SU-DHL-6 (cell line): ENCODE results near the gene SLC39A11.

Experiments
- H2AFZ ChIP-seq: fragments of 200-600 bp; sonication (generic); 2 replicates; pipeline ENCODE4 v1.6.1; 2014; ENCODE audit warnings: low read depth, mild to moderate bottlenecking, moderate library complexity, mixed read lengths, antibody characterized with exemption, low read length; ENCODE audit not compliant: severe bottlenecking
- H3F3A ChIP-seq: fragments of 200-600 bp; shearing (Covaris generic); 2 replicates; pipeline ENCODE4 v1.6.0; 2016; ENCODE audit warnings: antibody characterized with exemption, mild to moderate bottlenecking; ENCODE audit not compliant: insufficient read depth
- H3K27ac ChIP-seq: fragments of 200-600 bp; sonication (generic); 2 replicates; pipeline ENCODE4 v1.5.1; 2016; ENCODE audit warnings: low read depth, mild to moderate bottlenecking, low read length, moderate library complexity, mixed read lengths
- H3K27me3 ChIP-seq: fragments of 200-600 bp; sonication (generic), shearing (Covaris generic); 2 replicates; pipeline ENCODE4 v1.6.0; 2014; ENCODE audit warnings: mild to moderate bottlenecking, low read length
- H3K36me3 ChIP-seq: fragments of 200-600 bp; sonication (generic); 2 replicates; pipeline ENCODE4 v1.6.1; 2014; ENCODE audit warnings: mild to moderate bottlenecking, low read length, mixed read lengths
- H3K4me2 ChIP-seq: fragments of 300-600, 200-600 bp; shearing (Covaris generic), sonication (generic); 2 replicates; pipeline ENCODE4 v1.6.0; 2014; ENCODE audit warnings: low read length, low read depth, mild to moderate bottlenecking; ENCODE audit not compliant: poor library complexity, severe bottlenecking
- H3K4me3 ChIP-seq: fragments of 200-600 bp; sonication (generic); 2 replicates; pipeline ENCODE4 v1.5.1; 2014; ENCODE audit warnings: antibody characterized with exemption, low read length, mild to moderate bottlenecking, mixed read lengths; ENCODE audit not compliant: insufficient read depth, poor library complexity, severe bottlenecking
- H3K79me2 ChIP-seq: fragments of 200-600 bp; sonication (generic); 2 replicates; pipeline ENCODE4 v1.6.1; 2014; ENCODE audit warnings: mild to moderate bottlenecking, low read length, moderate library complexity; ENCODE audit not compliant: insufficient read depth
- H3K9ac ChIP-seq: fragments of 200-600 bp; sonication (generic); 2 replicates; pipeline ENCODE4 v1.7.0; 2014; ENCODE audit warnings: mild to moderate bottlenecking, low read length
- H3K9me2 ChIP-seq: fragments of 200-600 bp; sonication (generic); replicated peaks from 2 replicates; pipeline ENCODE4 v1.6.1; 2014; ENCODE audit warnings: low read length; ENCODE audit not compliant: insufficient read depth
- H3K9me3 ChIP-seq: fragments of 200-600 bp; sonication (generic); 2 replicates; pipeline ENCODE4 v1.6.1; 2014; ENCODE audit warnings: low read length, mixed read lengths; ENCODE audit not compliant: insufficient read depth
- H4K20me1 ChIP-seq: fragments of 200-600 bp; sonication (generic); 2 replicates; pipeline ENCODE4 v1.6.1; 2014; ENCODE audit warnings: low read depth, mild to moderate bottlenecking, antibody characterized with exemption, low read length, moderate library complexity, mixed read lengths
- CTCF ChIP-seq: fragments of 200-600 bp; sonication (generic); IDR thresholded peaks from one replicate; pipeline ENCODE4 v1.5.1; 2017; ENCODE audit warnings: antibody characterized with exemption, mild to moderate bottlenecking, low read length, moderate library complexity; ENCODE audit not compliant: insufficient read depth, poor library complexity, severe bottlenecking
- EZH2phosphoT487 ChIP-seq: fragments of 200-600 bp; sonication (generic), shearing (Covaris generic); conservative IDR thresholded peaks from 2 replicates; pipeline ENCODE4 v1.6.1; 2018; ENCODE audit warnings: mild to moderate bottlenecking, antibody characterized with exemption, low read length, moderate library complexity, mixed read lengths

The SLC39A11 gene

GRCh38 chr17:72822358-72823023 is 270.0 kb downstream of the SLC39A11 start:
- Histone ChIP-seq H3K4me3 (no peak overlapping the region), H3K36me3 (peaks cover 14% of the 10 kb centered on the region), H3K9me2 (no peaks in the 10 kb centered on the region), H3K27me3 (no peaks in the 10 kb centered on the region), H3K4me2 (no peak overlapping the region), H3K9me3 (peaks cover 23% of the 10 kb centered on the region; the same call in 1 of the 2 replicates), H3K9ac (no peak overlapping the region), H4K20me1 (no peaks in the 10 kb centered on the region), H3K27ac (no peak overlapping the region), H3F3A (no peaks in the 10 kb centered on the region), H2AFZ (no peak overlapping the region), H3K79me2 (no peaks in the 10 kb centered on the region)
- TF ChIP-seq CTCF = no peak
- TF ChIP-seq EZH2phosphoT487 = no peak

GRCh38 chr17:72816406-72816805 is 276.1 kb downstream of the SLC39A11 start:
- Histone ChIP-seq H3K4me2 (no peak overlapping the region), H3K9ac (no peak overlapping the region), H3K79me2 (no peaks in the 10 kb centered on the region), H2AFZ (no peak overlapping the region), H3K9me3 (no peaks in the 10 kb centered on the region), H3F3A (no peaks in the 10 kb centered on the region), H4K20me1 (no peaks in the 10 kb centered on the region), H3K27me3 (no peaks in the 10 kb centered on the region), H3K9me2 (no peaks in the 10 kb centered on the region), H3K4me3 (no peak overlapping the region), H3K36me3 (no peaks in the 10 kb centered on the region), H3K27ac (no peak overlapping the region)
- no peak for TF ChIP-seq CTCF
- TF ChIP-seq EZH2phosphoT487 = no peak

DNA sequence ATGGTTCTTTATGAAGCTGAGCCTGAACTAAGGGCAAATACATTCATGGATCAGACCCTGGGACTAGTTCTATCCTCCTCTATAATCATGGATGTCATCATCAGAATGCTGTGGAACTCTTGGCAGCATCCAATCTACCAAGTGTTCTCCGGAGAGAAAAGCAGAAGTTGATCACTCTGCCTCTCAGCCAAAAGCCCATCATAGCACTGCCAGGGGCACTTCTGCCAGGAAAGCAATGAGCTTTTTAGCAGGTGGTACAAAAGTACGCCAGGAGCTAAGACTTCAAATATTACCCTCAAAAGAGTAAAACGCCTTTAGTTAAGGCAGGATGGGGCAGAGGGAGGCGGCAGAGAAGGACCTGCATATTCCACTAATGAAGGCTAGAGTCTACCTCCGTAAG is 279.0 kb downstream of the SLC39A11 start:
- no peaks in the 10 kb centered on the region for H3K27me3 ChIP-seq
- H3K4me2 ChIP-seq = no peak overlapping the region
- no peak overlapping the region for H3K27ac ChIP-seq
- H3K79me2 ChIP-seq = no peaks in the 10 kb centered on the region
- no peak overlapping the region for H3K4me3 ChIP-seq
- H3K36me3 ChIP-seq = no peaks in the 10 kb centered on the region
- H3K9ac ChIP-seq = no peak overlapping the region
- H2AFZ ChIP-seq = no peak overlapping the region
- H3K9me3 ChIP-seq = no peaks in the 10 kb centered on the region
- H4K20me1 ChIP-seq = no peaks in the 10 kb centered on the region
- H3F3A ChIP-seq = no peaks in the 10 kb centered on the region
- TF ChIP-seq CTCF (no peak), EZH2phosphoT487 (no peak)
- H3K9me2 ChIP-seq = no peaks in the 10 kb centered on the region
